GM18858 (cell line): ENCODE measurements around the gene SMPD3.

ENCODE experiments used
- ATAC-seq: cut with Tn5 transposase; IDR thresholded peaks from one replicate; pipeline ENCODE4 v1.9.1; 2021; ENCODE audit not compliant: unreplicated experiment

The SMPD3 gene

GRCh38 chr16:68406458-68407152, 41.7 kb downstream of the SMPD3 start:
- no peak for ATAC-seq

- no peak for ATAC-seq
Measured at GRCh38 chr16:68404736-68405345, 43.5 kb downstream of the SMPD3 start.

- ATAC-seq: no peak
Measured at GRCh38 chr16:68403704-68404103, 44.6 kb downstream of the SMPD3 start.

- ATAC-seq: no peak
Measured at GRCh38 chr16:68403177-68403576, 45.1 kb downstream of the SMPD3 start.

- ATAC-seq: no peak
Measured at GRCh38 chr16:68402748-68403040, 45.6 kb downstream of the SMPD3 start.

GRCh38 chr16:68401871-68402747, 46.2 kb downstream of the SMPD3 start:
- ATAC-seq: no peak

- ATAC-seq: no peak
Measured at GRCh38 chr16:68400924-68401460, 47.3 kb downstream of the SMPD3 start.

- no peak for ATAC-seq
Measured at GRCh38 chr16:68400083-68400923, 48.0 kb downstream of the SMPD3 start.

- no peak for ATAC-seq
Measured at GRCh38 chr16:68399456-68399855, 48.9 kb downstream of the SMPD3 start.

- no peak for ATAC-seq
Measured at GRCh38 chr16:68397710-68398201, 50.6 kb downstream of the SMPD3 start.

GRCh38 chr16:68396481-68396880, 51.8 kb downstream of the SMPD3 start:
- ATAC-seq: no peak

- no peak for ATAC-seq
Measured at GRCh38 chr16:68395815-68396214, 52.5 kb downstream of the SMPD3 start.

GRCh38 chr16:68395167-68395786, 53.0 kb downstream of the SMPD3 start:
- no peak for ATAC-seq

GRCh38 chr16:68393333-68393732, 55.0 kb downstream of the SMPD3 start:
- no peak for ATAC-seq

GRCh38 chr16:68389750-68390371, 58.4 kb downstream of the SMPD3 start:
- ATAC-seq: no peak

GRCh38 chr16:68389006-68389405, 59.3 kb downstream of the SMPD3 start:
- ATAC-seq: no peak

- ATAC-seq: no peak
Measured at GRCh38 chr16:68388124-68388523, 60.2 kb downstream of the SMPD3 start.

GRCh38 chr16:68387301-68387700, 61.0 kb downstream of the SMPD3 start:
- no peak for ATAC-seq

- ATAC-seq: no peak
Measured at GRCh38 chr16:68386628-68387027, 61.7 kb downstream of the SMPD3 start.

GRCh38 chr16:68385371-68385770, 62.9 kb downstream of the SMPD3 start:
- no peak for ATAC-seq
